HG03064 (cell line): Measurements from ENCODE around the gene HNRNPL.
"Not testable (repeated sequence)": the region's sequence is repeated elsewhere in the genome, so short reads cannot be mapped to it uniquely, and the experiment has no call there.

Experiments
- ATAC-seq: cut with Tn5 transposase; IDR thresholded peaks from one replicate; pipeline ENCODE4 v1.9.1; 2021; ENCODE audit warnings: low read depth; ENCODE audit not compliant: unreplicated experiment

HNRNPL gene

GRCh38 chr19:38831142-38831605 is 18.6 kb downstream of the HNRNPL start:
- peak; percentile 43 for ATAC-seq

GRCh38 chr19:38830039-38830733 is 19.6 kb downstream of the HNRNPL start:
- no peak for ATAC-seq

- not testable (repeated sequence) for ATAC-seq
Measured at GRCh38 chr19:38829203-38829602, 20.6 kb downstream of the HNRNPL start.

GRCh38 chr19:38826856-38827551 is 22.8 kb downstream of the HNRNPL start:
- no peak for ATAC-seq

GRCh38 chr19:38825936-38826335 is 23.9 kb downstream of the HNRNPL start:
- not testable (repeated sequence) for ATAC-seq

GRCh38 chr19:38821230-38821825 is 28.5 kb downstream of the HNRNPL start:
- not testable (repeated sequence) for ATAC-seq

GRCh38 chr19:38819231-38819920 is 30.4 kb downstream of the HNRNPL start:
- no peak for ATAC-seq

GRCh38 chr19:38817081-38817480 is 32.7 kb downstream of the HNRNPL start:
- ATAC-seq: no peak

GRCh38 chr19:38816131-38816750 is 33.5 kb downstream of the HNRNPL start:
- no peak for ATAC-seq

GRCh38 chr19:38815059-38816001 is 34.5 kb downstream of the HNRNPL start:
- no peak for ATAC-seq

GRCh38 chr19:38813932-38814331 is 35.9 kb downstream of the HNRNPL start:
- not testable (repeated sequence) for ATAC-seq

GRCh38 chr19:38813323-38813722 is 36.5 kb downstream of the HNRNPL start:
- no peak for ATAC-seq

GRCh38 chr19:38812841-38813320 is 36.9 kb downstream of the HNRNPL start, which contains the start of gene LGALS4:
LGALS4 (minus strand) TSS chr19:38812945; CDS start chr19:38812886, 59 bp downstream.
- ATAC-seq: no peak

GRCh38 chr19:38812009-38812840 is 37.6 kb downstream of the HNRNPL start:
- no peak for ATAC-seq

- ATAC-seq: no peak
Measured at GRCh38 chr19:38809592-38810252, 40.1 kb downstream of the HNRNPL start.

- no peak for ATAC-seq
Measured at GRCh38 chr19:38808741-38809140, 41.0 kb downstream of the HNRNPL start.

- not testable (repeated sequence) for ATAC-seq
Measured at GRCh38 chr19:38807374-38808098, 42.2 kb downstream of the HNRNPL start.
